Uterine smooth muscle cell (primary cell): ENCODE measurements around the gene ARMCX4. TPM values are rescaled to one million over a fixed set of nuclear protein-coding genes. Genes with fewer than 3 reads are reported as not detected.

Experiments used
- total RNA-seq: library from RNA; depleted of rRNA; stranded (reverse); fragments of >200 nt; gene quantifications from 2 replicates; pipeline ENCODE4 v1.2.3, GENCODE V29; 2014

ARMCX4 gene
- total RNA-seq, result 8.2 and 9.5 TPM in 2 replicates

DNA sequence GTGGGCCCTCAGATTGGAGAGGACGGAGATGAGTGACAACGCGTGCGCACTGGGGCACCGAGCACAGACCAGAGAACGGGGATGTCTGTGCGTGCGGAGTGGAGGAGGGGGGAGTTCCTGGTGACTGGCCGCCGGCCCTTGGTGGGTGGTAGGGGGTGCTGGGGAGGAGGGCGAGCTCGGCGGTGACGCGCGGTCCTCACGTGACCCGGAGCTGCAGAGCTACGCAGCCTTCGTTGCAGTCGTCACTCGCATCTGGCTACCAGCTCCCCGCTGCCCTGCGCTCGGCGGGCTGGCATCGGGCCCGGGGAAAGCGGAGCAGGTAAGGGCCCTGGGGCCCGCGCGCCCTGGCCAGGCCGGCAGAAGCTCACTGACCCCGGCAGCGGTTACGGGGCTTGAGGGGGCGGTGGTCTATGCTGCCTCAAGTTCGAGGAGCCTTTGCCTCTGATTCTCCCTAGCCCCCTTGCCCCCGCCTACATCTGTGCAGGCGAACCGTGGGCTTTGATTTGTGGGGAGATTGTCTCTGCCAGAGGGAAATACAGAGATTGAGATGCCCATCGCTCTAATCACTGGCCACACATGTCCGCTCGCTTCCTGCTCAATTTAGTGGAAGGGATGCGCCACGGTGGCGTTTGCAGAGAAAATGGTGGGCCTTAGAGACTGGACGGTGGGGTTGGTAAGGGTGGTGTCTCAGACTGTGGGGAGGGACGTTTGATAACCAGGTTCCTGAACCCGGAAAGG lies at the start of gene ARMCX4:
ARMCX4 (plus strand) TSS at position 245 of the 738 bp plus-strand sequence. CDS start 3,134 bp downstream, outside the sequence.

Other genes starting within 250 kb of the ARMCX4 start
- 0.89 and 1.9 TPM in 2 replicates for gene TAF7L, start 194.1 kb upstream of the ARMCX4 start, total RNA-seq
- 2.4 and 3.5 TPM in 2 replicates for gene TIMM8A, start 136.7 kb upstream of the ARMCX4 start, total RNA-seq
- under 0.01 TPM in 1 of 2 replicates, not detected in the other for gene BTK, start 99.3 kb upstream of the ARMCX4 start, total RNA-seq
- gene RPL36A, start 94.4 kb upstream of the ARMCX4 start, total RNA-seq, result 875 and 1,176 TPM in 2 replicates
- gene GLA, start 77.5 kb upstream of the ARMCX4 start, total RNA-seq, result 21.6 and 42.2 TPM in 2 replicates
- 89.2 and 104 TPM in 2 replicates for gene HNRNPH2, start 77.2 kb upstream of the ARMCX4 start, total RNA-seq
- gene ARMCX1, start 65.1 kb downstream of the ARMCX4 start, total RNA-seq, result 68.4 and 69.9 TPM in 2 replicates
- 26.3 and 39.7 TPM in 2 replicates for gene ARMCX6, start 132.5 kb downstream of the ARMCX4 start, total RNA-seq
- 65.1 and 131 TPM in 2 replicates for gene ARMCX3, start 137.7 kb downstream of the ARMCX4 start, total RNA-seq
- gene ARMCX2, start 174.4 kb downstream of the ARMCX4 start, total RNA-seq, result 73.7 and 155 TPM in 2 replicates